Choroid plexus epithelial cell (primary cell): ENCODE measurements around the gene RAB15.

Experiments
- DNase-seq: peaks from one replicate; pipeline ENCODE4 v3.0.0-alpha.2; 2010; ENCODE audit warnings: low read depth
- H3K4me3 ChIP-seq: 2 replicates; pipeline ENCODE4 v1.5.1; 2011; ENCODE audit warnings: low read depth, mild to moderate bottlenecking, control low read depth, low read length, moderate library complexity
- TF ChIP-seq, protein P1 (sequence below): conservative IDR thresholded peaks from 2 replicates; pipeline ENCODE4 v1.5.1; 2011; ENCODE audit warnings: low read depth, mild to moderate bottlenecking, control low read depth, inconsistent platforms, low read length, moderate library complexity

The RAB15 gene

DNA sequence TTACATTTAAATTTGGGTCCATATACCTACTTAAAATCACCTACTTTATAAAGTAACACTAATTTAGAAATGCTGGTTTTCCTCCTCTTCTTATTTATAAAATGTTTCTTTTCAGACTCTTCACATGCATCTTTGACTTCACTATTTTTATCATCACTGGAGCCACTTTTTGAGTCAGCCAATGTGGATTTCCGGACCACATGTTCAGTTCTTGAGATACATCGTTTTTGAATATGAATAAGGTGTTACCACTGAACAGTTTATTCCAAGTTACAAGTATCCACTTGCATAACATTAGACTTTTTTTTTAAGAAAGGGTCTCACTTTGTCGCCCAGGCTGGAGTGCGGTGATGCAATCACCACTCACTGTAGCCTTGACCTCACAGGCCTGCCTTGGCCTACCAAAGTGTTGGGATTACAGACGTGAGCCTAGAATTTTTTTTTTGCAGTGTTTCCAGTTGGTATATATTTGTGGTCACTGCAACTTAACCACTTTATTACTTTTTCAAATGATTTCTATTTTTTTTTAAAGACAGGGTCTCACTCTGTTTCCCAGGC lies 20.3 kb upstream of the RAB15 start:
- TF ChIP-seq, protein P1, sequence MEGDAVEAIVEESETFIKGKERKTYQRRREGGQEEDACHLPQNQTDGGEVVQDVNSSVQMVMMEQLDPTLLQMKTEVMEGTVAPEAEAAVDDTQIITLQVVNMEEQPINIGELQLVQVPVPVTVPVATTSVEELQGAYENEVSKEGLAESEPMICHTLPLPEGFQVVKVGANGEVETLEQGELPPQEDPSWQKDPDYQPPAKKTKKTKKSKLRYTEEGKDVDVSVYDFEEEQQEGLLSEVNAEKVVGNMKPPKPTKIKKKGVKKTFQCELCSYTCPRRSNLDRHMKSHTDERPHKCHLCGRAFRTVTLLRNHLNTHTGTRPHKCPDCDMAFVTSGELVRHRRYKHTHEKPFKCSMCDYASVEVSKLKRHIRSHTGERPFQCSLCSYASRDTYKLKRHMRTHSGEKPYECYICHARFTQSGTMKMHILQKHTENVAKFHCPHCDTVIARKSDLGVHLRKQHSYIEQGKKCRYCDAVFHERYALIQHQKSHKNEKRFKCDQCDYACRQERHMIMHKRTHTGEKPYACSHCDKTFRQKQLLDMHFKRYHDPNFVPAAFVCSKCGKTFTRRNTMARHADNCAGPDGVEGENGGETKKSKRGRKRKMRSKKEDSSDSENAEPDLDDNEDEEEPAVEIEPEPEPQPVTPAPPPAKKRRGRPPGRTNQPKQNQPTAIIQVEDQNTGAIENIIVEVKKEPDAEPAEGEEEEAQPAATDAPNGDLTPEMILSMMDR: no peak
- no peak overlapping the region for H3K4me3 ChIP-seq
- DNase-seq: no peak

DNA sequence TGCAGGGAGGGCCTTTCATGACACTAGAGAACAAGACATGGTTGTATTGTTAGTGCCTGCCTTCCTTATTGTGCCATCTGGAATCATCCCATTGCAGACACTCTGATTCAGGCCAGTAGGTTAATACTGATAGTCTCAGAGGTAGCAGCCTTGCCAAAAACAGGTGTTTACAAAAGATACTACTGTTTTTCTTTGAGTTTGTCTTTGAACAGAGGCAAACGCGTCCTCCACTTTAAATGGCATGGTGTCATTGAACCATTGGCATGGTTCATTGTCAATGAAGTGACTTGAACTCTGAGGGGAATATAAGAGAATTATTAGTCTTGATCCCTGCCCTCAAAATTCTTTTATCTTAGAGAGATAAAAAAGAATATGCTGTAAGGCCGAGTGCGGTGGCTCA lies 18.8 kb upstream of the RAB15 start:
- DNase-seq: no peak
- no peak overlapping the region for H3K4me3 ChIP-seq
- TF ChIP-seq, protein P1: no peak

DNA sequence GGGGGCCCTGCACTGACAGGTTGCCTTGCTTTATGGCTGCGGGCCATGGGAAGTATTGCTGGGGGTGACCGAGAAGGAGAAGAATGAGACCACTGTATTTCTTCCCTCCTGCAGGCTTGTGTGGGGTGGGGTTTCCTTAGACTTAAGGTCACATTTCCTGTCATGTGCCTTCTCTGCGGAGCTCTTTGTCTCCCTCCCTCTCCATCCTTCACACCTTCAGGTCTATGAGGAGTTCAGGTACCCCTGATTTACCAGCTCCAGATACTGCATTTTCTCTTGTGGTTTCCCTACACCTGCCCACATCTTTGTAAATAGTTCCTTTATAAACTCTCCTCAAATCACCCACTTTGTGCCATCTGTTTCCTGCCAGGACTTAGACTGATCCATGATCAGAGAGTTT lies 18.2 kb upstream of the RAB15 start:
- TF ChIP-seq, protein P1: no peak
- no peak overlapping the region for H3K4me3 ChIP-seq
- no peak for DNase-seq

DNA sequence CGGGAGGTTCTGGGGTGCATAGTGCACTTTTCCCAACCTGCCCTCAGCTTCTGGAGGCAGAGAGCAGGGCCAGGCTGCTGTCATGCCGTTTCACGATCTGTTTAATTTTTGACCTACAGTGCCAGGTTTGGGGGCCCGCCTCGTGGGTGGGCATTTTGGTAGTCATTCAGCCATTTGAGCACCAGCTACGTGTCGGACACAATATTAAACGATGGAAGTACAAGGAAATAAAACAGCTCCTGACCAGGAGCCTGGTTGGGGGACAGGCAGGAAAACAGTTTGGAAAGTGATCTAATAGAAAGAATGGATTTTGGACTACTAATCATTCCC lies 15.3 kb upstream of the RAB15 start:
- no peak for DNase-seq
- TF ChIP-seq, protein P1: no peak
- H3K4me3 ChIP-seq: peak overlapping the region; percentile 99

DNA sequence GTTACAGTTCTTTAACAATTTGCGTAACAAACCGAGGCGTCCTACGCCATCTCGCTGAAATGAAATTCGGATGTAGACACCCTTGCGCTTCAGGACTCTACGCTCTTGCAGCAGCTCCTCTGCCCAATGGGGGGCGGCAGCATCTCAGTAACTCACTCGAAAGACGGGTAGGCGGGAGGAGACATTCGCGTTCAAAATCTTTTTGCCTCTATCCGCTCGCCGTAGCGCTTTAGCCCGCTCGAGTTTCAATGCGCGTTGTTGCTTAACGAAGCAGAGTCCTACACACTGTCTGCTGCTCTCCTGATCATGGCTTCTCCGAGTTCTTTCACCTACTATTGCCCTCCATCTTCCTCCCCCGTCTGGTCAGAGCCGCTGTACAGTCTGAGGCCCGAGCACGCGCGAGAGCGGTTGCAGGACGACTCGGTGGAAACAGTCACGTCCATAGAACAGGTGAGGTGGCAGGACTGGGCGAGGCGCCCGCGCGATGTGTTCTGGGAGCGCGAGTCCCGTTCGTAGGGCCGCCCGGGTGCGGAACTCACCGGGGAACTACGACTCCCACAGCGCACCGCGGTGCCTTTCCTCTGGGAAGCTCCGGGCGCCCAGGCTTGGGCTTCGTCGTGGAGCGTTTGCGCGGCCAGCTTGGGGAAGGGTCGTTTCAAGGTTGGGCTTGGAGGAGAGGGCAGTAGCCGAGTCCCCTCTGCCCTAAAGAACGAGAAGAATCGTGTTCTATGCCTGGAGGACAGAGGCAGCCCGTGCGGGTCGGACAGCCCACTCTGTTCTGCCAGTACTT lies 14.7 kb upstream of the RAB15 start, which contains the start of gene FNTB:
FNTB (plus strand) TSS at position 248 of the 790 bp plus-strand sequence; CDS start at position 307, 59 bp downstream.
- peak; percentile 98 for DNase-seq
- H3K4me3 ChIP-seq: peak within 1 kb of the TSS; percentile 99
- TF ChIP-seq, protein P1: peak; percentile 83

DNA sequence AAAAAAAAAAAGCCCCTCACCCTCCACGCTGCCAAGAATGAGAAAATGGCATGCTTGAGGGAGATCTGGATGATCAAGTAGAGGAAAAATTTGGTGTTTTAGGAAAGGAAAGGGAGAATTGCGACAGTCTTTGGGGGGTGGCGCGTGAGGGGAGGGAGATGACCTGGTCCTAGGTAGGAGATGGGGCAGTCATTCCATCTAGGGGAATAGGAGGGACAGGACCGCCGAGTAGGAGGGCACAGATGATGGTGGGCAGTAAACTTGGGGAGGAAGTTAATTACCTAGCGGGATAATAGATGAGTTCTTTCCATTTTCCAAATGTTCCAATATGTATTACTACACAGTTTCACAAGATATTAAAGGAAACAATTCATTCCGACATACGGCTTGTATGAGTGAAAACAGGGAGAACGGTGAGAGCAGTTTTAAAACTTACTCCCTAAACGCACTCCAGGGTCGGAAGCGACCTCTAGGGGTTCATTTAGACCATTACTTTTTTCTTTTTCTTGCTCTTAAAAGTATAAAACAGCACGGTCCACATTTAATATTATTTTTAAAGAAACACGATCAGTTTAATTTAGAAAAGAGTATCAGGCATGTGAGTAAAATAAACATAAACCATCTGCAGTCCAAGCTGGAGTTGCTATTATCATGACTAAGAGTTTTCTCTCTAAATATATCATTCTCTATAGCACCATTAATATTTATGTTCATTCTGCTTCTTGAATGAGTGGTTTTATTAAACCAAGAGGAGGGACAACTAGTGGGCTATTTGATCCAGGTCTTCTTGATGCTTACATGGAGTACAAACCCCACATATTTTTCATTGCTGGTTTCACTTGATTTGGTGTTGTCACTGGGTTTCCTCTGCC lies 11.5 kb upstream of the RAB15 start:
- peak overlapping the region; percentile 16 for H3K4me3 ChIP-seq
- DNase-seq: peak; percentile 86
- TF ChIP-seq, protein P1: peak; percentile 77
